Ovary (tissue), 9 donors: ENCODE data around the gene LMAN1. TPM values are rescaled to one million over a fixed set of nuclear protein-coding genes. Genes with fewer than 3 reads are reported as not detected.

Source experiments
- DNase-seq, 5 donors: peaks; one replicate each; pipeline ENCODE4 v3.0.0-alpha.2; 2019 to 2020
- H3K27ac ChIP-seq, 2 donors: fragments of 200-600 bp; one replicate each; pipeline versions ENCODE4 v1.5.1 to v1.8.0; 2019 to 2022
- H3K27me3 ChIP-seq: fragments of 200-600 bp; one replicate; pipeline ENCODE4 v1.8.0; 2022
- H3K36me3 ChIP-seq: fragments of 200-600 bp; sonication (generic); one replicate; pipeline ENCODE4 v1.5.1; 2019
- H3K4me1 ChIP-seq: one replicate; pipeline ENCODE4 v1.8.1; 2013; ENCODE audit warnings: mild to moderate bottlenecking, moderate library complexity; ENCODE audit not compliant: insufficient read depth
- H3K4me3 ChIP-seq: fragments of 200-600 bp; sonication (generic); one replicate; pipeline ENCODE4 v1.5.1; 2017
- H3K9me3 ChIP-seq, 2 donors: fragments of 200-600 bp in 1 of 2; sonication (generic) in 1 of 2; one replicate each; pipeline versions ENCODE4 v1.5.1 to v1.8.1; 2013 to 2019; ENCODE audit warnings: mild to moderate bottlenecking in 1 of 2, moderate library complexity in 1 of 2
- CTCF ChIP-seq, 3 donors: fragments of 450-650 bp in 2 of 3; fragments of 200-600 bp in 1 of 3; IDR thresholded peaks; one replicate each; pipeline versions ENCODE4 v1.5.1 to v1.8.0; 2016 to 2022; ENCODE audit warnings: antibody characterized with exemption in 3 of 3, mild to moderate bottlenecking in 1 of 3
- EP300 ChIP-seq: sonication (generic); formaldehyde crosslinking; IDR thresholded peaks from one replicate; pipeline ENCODE4 v1.6.1; 2017; ENCODE audit warnings: antibody characterized with exemption
- POLR2A ChIP-seq: fragments of 450-650 bp; IDR thresholded peaks from one replicate; pipeline ENCODE4 v1.6.1; 2017; ENCODE audit warnings: antibody characterized with exemption, mild to moderate bottlenecking, moderate library complexity
- WGBS, 3 donors: extraction: QIAGEN DNeasy Blood & Tissue Kit in 1 of 3; methylation state at CpG; one replicate each; pipeline versions ENCODE4 v1.1.5 to v1.1.7; 2013 to 2017; 5-methylcytosine and 5-hydroxymethylcytosine counted together
- intact Hi-C, 4 donors: fragments of 100-400 bp; cut with DNase I; formaldehyde crosslinking; loops; one replicate each; pipeline versions ENCODE4 v1.11.0 to v1.15.1; 2022 to 2023
- polyA plus RNA-seq, 2 donors: library from polyadenylated mRNA; stranded (reverse); fragments of 200-250 nt in 1 of 2; fragments of 350-450 nt in 1 of 2; fragmentation: Illumina TruSeq in 1 of 2; extraction: RNeasy Lipid Tissue Mini Kit (QIAGEN cat#74804) in 1 of 2; gene quantifications; one replicate each; pipeline ENCODE4 v1.2.3, GENCODE V29; 2013 to 2014
- total RNA-seq, 7 donors: library from RNA; depleted of rRNA in 2 of 7; stranded (reverse); fragments of >200 nt in 2 of 7; fragmentation: NEBNext Ultra II Directional in 3 of 7; extraction: Animal tissue kit (Norgen Biotek cat#: 25700) in 3 of 7; gene quantifications; one replicate each; pipeline versions ENCODE4 v1.1.0 to v1.2.4, GENCODE V29; 2016 to 2023
- donor health status: DM: no; HTN: no; CAD: no; lungs with moderate emphysema.
- donor health status: DM: no; HTN: no; CAD: no.
- donor health status: Bipolar disorder and iron deficiency.
- donor health status: DM: yes; HTN: yes; CAD: no.
- donor health status: DM: no; HTN: no; CAD: no.
- donor health status: DM: yes; HTN: yes; CAD: no.

LMAN1 gene
- total and polyA plus RNA-seq, 9 donors: 26.8 to 97.8 (median 66.3) TPM

GRCh38 chr18:59343926-59344325 lies 15.1 kb downstream of the LMAN1 start:
- Histone ChIP-seq H3K9me3 (peaks cover 0 to 7% of the 10 kb centered on the region in 2 donors), H3K36me3 (no peaks in the 10 kb centered on the region), H3K4me1 (no peaks in the 10 kb centered on the region), H3K27ac (no peak overlapping the region), H3K27me3 (no peaks in the 10 kb centered on the region), H3K4me3 (no peak overlapping the region)
- DNase-seq: no peak
- no peak for TF ChIP-seq EP300
- no peak for TF ChIP-seq CTCF (IDR thresholded peaks at IDR 0.05)
- TF ChIP-seq POLR2A: no peak
- WGBS, 3 donors: 91 to 99% (median 94%) methylated on average over 2 of the region's 2 CpGs
- intact Hi-C loops: no loop called here

GRCh38 chr18:59340817-59341216 lies 18.2 kb downstream of the LMAN1 start:
- intact Hi-C loops: no loop called here
- Histone ChIP-seq H3K4me3 (no peak overlapping the region), H3K36me3 (no peaks in the 10 kb centered on the region), H3K27me3 (no peaks in the 10 kb centered on the region), H3K4me1 (no peaks in the 10 kb centered on the region), H3K27ac (no peak overlapping the region), H3K9me3 (peaks cover 0 to 7% of the 10 kb centered on the region in 2 donors)
- no peak for DNase-seq
- TF ChIP-seq POLR2A (no peak), CTCF (IDR thresholded peaks at IDR 0.05) (no peak), EP300 (no peak)

- peaks cover 0 to 7% of the 10 kb centered on the region in 2 donors for H3K9me3 ChIP-seq
- TF ChIP-seq CTCF (IDR thresholded peaks at IDR 0.05) (no peak), POLR2A (no peak), EP300 (no peak)
These were observed 18.8 kb downstream of the LMAN1 start for GRCh38 chr18:59340312-59340711.

GRCh38 chr18:59332986-59333385 lies 26.1 kb downstream of the LMAN1 start:
- TF ChIP-seq POLR2A: no peak
- TF ChIP-seq CTCF (IDR thresholded peaks at IDR 0.05): no peak
- TF ChIP-seq EP300: no peak
- Histone ChIP-seq H3K36me3 (no peaks in the 10 kb centered on the region), H3K4me1 (no peaks in the 10 kb centered on the region), H3K9me3 (no peaks in the 10 kb centered on the region), H3K4me3 (no peak overlapping the region), H3K27ac (no peak overlapping the region), H3K27me3 (no peaks in the 10 kb centered on the region)
- WGBS, 3 donors: 82 to 85% (median 85%) methylated on average over 3 of the region's 3 CpGs
- intact Hi-C loops: no loop called here
- DNase-seq: no peak

More at GRCh38 chr18:59340312-59340711, 18.8 kb downstream of the LMAN1 start:
- no peak for DNase-seq
- Histone ChIP-seq H3K27me3 (no peaks in the 10 kb centered on the region), H3K27ac (no peak overlapping the region), H3K4me3 (no peak overlapping the region), H3K4me1 (no peaks in the 10 kb centered on the region), H3K36me3 (no peaks in the 10 kb centered on the region)
- WGBS, 3 donors: 94 to 96% (median 95%) methylated on average over 2 of the region's 2 CpGs
- intact Hi-C loops: no loop called here
